Measurements from ENCODE around the gene SLC15A4.
"Not testable (repeated sequence)": the region's sequence is repeated elsewhere in the genome, so short reads cannot be mapped to it uniquely, and the experiment has no call there.

The SLC15A4 gene

DNA sequence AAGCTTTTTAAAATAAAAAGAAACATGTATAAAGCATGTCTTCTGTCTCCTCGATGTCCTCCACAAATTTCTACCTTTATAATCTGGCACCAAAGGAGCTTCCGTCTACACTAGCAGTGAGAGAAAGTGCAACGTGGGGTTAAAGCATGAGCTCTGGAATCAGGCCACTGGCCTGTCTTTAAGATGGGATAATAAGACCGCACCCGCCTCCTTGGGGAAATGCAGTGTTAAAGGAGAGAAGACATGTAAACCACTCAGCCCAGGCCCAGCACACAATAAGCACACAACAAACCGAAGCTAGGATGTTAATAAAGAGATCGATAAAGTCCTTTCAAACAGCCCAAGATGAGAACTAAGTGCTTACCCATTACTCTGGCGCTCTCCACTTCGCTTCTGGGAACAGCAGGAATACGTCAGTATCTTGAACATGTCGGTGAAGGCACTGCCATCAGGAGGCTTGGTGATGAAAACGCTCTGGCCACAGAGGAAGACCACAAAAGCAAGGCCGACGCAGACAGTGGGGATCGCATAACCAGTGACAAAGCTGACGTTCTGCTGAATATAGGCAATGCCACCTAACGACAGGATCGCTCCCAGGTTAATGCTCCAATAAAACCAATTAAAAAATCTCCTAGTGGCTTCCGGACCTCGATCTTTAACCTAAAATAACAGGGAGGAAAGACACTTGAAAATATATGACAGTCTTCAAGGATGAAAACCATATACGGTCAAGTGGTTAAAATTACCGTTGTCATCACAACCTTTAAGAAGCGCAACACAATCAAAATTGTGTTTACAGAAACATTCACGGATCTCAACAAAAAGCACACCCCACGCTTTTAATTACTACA is 9.1 kb downstream of the SLC15A4 start:
- DNase-seq (ENCODE audit: low read depth, low spot score): no peak

DNA sequence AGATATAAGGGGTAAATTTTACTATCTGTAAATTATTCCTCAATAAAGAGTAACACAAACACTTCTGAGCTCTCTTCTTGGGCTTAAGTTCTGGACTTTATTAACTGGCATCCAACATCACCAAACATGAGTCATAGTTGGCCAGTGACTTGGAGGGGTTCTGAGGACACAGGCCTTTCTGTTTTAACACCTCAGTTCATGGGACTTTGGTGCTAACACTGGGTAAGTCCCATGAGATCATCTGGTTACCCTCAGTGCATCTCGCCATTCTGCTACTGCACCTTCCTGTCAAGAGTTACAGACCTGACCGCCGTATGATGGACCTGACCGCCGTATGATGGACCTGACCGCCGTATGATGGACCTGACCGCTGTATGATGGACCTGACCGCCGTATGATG is 9.9 kb downstream of the SLC15A4 start:
- no peak for DNase-seq (ENCODE audit: low read depth, low spot score)

DNA sequence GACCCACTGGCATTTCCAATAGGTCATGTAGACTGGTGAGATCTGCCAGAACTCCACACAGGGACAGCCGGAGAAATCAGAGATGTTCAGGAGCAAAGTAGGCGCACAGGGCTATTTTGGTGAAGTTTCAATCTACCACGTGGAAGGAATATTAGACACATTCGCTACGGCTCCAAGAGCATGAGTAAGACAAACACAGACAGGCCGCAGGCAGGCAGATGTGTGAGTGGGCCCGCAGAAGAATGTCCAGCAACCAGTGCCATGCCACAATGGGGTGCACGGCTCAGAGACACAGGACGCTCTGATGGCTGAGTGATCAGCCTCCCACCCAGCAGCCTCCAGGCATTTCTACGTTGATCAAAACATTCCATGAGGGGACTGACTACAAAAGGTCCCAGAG is 10.4 kb downstream of the SLC15A4 start:
- no peak for DNase-seq (ENCODE audit: low read depth, low spot score)

DNA sequence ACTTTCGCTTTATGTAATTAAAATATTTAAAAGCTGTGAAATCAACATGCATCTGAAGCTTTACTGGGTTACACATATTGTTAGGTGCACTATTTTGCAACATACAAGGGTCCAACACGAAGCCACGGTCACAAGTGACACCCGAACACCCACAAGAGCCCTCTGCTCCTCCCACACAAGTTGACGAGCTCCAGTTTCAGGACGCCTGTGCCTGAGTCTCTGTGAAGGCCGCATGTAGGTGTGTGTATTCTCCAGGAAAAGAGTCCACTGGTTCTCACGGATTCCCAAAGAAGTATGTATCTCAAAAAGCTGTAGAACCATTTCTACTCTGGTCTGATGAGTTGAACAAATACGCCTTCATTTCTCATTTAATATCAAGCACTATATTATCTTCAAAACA is 12.0 kb downstream of the SLC15A4 start:
- DNase-seq (ENCODE audit: low read depth, low spot score): no peak

DNA sequence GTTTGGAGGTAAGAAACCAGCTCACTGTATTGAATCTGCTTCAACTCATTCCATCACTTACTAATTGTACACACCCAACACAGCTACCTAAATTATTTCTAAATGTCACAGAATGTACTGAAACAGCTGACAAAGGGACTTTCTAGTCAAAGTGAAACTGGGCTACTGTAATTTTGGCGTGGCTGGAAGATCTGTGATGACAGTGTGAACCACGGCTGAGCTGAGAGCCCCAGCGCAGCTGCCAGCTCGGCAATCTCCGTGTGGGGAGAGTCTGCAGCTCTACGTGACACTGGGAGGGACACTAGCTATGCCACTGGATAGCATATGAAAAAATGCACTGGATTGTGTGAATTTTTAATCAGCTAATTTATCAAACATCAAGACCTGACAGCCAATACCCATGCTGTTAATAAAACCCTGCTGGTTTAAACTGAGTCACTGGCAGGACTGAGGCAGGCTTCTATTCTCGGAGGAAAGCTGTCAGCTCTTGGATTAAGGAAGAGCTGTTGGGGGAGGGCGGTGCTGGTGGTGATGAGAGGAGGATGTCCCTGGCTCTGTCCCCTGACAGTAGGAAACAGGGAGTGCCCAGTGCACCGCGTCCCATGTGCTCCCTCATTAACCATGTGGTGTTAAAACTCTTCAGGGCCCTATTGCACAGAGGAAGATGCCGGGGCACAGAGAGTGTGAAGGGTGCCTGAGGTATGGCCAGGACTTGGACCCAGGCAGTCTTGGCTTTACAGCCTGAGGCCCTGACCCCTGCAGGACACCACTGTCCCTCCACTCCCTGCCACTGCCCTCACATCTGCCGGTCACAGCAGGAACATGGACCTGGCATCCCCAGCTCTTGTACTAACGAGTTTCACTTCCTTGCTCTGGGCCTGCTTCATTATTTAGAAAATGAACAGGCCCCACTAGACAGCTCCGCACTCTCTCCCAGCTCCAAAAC is 13.3 kb downstream of the SLC15A4 start:
- DNase-seq (ENCODE audit: low read depth, low spot score): no peak

DNA sequence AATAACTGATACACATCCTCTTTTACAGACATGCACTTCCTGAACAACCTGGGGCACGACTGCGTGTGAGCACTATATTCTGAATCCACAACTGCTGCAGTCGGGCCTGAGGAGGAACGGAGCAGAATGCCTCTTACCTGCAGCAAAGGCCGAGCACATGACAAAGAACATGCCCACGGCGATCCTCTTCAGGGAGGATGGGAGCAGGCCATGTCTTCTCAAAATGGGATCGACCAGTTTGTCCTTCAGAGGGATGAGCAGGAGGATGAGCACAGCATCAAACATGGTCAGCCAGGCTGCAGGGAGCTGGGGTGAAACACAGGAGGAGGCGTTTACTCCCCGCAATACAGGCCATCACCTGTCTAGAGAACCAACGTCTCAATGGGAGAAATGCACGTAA is 15.1 kb downstream of the SLC15A4 start:
- DNase-seq (ENCODE audit: low read depth, low spot score): no peak

DNA sequence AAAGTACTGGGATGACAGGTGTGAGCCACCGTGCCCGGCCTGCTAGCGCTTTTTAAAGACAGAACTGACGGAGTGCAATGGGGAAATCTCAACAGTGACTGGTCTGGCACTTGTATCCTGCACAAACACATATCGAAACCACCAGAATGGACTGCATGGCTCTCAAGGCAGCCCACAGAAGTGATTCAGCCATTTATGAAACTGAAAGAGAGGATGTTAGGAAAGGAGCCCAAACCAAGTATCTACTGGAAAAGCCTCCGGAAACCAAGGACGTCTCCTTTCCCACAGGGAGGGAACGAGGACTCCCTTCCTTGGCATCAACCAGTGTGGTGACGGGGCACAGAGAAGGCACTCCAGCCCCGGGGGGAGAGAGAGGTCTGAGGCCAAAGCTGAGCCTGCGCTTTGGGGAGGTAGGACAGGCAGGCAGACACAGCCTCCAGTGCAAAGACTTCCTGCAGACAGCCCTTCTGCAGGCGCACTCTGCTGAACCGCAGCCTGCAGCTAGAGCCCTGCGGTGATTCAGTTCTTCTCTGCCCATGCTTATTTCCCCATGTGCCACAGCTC is 16.5 kb downstream of the SLC15A4 start:
- no peak for DNase-seq (ENCODE audit: low read depth, low spot score)

DNA sequence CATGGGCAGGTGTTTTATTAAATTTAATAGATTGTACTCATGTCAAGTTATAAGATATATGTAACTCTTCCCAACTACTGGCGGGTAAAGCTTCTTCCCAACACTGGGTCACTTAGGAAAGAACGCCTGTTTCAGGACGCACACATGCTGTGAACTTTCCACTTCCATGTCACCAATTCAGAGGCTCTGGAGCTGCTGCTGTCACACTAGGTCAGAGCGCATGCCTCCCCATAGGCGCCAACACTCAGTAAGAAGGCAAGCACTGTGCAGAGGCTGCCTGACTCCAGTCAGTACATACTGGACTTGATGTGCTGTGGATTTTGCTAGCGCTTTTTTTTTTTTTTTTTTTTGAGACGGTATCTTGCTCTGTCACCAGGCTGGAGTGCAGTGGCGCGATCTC is 17.2 kb downstream of the SLC15A4 start:
- no peak for DNase-seq (ENCODE audit: low read depth, low spot score)

DNA sequence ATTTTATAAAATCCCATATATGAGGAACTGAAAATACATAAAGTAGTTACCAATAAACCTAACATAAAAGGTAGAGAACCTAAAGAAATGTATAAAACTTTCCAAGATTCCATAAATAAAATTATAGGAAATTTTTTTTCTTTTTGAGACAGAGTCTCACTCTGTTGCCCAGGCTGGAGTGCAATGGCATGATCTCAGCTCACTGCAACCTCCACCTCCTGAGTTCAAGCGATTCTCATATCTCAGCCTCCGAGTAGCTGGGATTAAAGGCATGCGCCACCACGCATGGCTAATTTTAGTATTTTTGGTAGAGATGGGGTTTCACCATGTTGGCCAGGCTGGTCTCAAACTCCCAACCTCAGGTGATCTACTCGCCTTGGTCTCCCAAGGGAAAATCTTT is 18.4 kb downstream of the SLC15A4 start:
- DNase-seq (ENCODE audit: low read depth, low spot score): not testable (repeated sequence)

DNA sequence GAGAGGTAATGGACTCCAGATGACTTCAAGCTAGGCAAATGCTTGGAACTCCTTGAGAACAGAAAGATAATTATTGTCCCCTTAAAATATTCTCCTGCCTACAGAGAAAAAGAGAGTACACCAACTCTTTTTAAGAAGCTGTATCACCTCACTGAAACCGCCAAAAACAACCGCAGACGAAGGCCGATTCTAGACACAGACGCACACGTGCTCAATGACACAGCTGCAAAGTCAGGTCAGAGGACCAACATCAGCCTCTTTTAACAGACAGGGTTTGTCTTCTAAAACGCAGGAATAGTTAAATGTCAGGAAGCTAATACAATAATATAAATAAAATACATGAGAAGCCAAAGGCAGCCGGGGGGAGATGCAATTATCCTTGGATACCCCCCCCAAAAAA is 19.0 kb downstream of the SLC15A4 start:
- no peak for DNase-seq (ENCODE audit: low read depth, low spot score)

DNA sequence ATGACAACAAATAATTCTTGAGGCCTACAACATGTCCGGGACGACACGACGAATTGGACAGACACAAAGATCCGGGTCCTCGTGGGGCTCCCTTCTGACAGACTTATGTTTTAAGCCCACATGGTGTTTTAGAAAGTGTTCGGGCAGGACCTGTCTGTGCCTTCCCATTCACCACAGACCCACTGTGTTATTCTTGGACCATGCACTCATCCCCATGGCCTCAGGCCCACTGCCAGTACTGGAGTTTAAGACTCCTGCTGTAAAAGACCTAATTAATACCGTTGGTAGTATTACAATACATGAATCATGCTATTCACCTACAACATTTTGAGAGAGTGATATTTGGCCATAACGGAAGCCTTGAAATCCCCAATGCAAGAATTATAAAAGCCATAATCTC is 20.0 kb downstream of the SLC15A4 start:
- DNase-seq (ENCODE audit: low read depth, low spot score): no peak

DNA sequence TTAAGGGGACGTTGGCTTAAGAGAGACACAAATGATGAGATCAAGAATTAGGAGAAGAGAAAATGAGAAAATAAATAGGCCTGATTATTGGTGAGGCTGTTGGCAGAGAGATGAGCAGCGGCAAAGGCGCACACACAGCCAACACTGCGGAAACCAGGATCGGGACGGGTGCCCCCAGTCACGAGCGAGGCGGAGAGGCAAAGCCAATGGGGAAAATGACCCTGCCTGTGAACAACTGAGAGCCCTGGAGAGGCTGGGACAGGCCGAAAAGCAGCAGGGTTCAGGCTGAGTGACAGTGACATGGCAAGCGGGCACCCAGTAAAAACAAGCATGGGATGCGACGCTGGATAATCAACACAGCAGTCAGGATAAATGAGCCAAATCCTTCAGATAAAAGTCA is 21.0 kb downstream of the SLC15A4 start:
- no peak for DNase-seq (ENCODE audit: low read depth, low spot score)

DNA sequence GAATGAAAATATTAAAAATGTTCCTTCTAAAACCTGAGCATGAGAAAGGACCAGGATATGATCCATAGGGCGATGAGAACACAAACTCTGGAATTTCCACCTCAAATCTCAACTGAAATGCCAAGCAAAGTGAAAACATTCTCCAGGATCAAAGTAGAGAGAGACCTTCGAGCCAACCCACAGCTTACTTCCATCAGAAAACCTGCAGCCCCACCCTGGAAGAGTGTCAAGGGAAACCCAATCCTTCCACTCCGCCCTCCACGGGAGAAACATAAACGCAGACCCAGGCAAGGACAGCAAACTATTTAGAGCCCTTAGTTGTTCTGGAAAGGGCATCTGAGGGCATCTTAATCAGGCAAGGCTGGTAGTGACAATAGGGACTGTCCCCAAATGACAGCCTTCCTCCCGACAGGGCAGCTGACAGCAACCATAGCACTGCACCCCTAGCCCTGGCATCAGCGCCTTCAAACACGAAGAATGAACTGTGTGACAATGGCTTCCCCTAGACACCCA is 21.8 kb downstream of the SLC15A4 start:
- DNase-seq (ENCODE audit: low read depth, low spot score): no peak

DNA sequence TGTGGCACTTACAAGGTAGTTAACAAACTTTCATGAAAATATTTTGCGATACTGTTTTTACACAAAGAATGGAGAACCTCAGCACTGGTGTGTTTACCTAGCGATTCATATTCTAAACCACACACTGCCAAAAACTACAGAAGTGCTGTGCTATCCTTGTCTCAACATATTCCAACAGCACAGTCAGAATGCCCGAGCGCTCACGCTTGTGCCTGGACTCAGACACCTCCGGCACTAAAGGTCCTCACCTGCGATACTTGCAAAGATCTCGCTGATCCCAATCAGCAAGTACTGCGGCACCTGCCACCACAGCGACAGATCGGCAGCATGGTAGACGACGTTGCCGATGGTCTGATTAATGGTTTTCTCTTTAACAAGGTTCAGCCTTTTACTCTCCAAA is 23.2 kb downstream of the SLC15A4 start:
- no peak for DNase-seq (ENCODE audit: low read depth, low spot score)

DNA sequence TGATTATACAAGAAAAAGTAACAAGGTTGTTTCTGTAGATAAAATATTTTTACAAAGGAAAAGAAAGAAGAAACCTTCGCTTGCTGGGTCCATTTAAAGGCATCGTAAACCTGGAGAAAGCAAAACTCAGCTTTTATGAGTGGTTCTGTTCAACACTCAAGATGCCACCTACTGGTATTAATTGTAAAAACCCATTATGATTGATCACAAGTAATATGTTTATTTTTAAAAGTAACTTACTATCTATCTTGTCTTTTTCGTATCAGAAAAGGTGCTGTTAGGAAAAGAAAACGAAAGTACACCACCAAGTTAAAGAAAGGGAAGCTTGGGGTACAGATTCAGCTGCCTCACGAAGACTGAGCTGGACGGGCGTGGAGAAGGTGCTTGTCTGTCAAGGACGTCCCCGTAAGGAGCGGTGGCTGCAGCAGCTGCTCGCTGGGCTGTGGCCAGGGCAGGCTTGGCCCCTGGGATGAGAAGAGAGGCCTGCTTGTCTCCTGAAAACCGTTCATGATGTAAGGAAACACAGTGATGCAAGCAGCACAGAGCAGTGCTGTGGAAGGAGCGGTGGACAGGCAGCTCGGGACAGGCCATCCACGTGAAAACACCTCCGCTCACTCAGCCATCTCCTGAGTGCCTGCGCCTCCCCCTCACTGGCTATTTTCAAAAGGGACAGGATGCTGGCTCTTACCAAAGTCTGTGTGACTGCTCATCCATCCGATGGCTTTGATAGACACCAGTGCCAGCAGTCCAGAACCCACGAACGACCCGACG is 25.0 kb downstream of the SLC15A4 start:
- no peak for DNase-seq (ENCODE audit: low read depth, low spot score)

DNA sequence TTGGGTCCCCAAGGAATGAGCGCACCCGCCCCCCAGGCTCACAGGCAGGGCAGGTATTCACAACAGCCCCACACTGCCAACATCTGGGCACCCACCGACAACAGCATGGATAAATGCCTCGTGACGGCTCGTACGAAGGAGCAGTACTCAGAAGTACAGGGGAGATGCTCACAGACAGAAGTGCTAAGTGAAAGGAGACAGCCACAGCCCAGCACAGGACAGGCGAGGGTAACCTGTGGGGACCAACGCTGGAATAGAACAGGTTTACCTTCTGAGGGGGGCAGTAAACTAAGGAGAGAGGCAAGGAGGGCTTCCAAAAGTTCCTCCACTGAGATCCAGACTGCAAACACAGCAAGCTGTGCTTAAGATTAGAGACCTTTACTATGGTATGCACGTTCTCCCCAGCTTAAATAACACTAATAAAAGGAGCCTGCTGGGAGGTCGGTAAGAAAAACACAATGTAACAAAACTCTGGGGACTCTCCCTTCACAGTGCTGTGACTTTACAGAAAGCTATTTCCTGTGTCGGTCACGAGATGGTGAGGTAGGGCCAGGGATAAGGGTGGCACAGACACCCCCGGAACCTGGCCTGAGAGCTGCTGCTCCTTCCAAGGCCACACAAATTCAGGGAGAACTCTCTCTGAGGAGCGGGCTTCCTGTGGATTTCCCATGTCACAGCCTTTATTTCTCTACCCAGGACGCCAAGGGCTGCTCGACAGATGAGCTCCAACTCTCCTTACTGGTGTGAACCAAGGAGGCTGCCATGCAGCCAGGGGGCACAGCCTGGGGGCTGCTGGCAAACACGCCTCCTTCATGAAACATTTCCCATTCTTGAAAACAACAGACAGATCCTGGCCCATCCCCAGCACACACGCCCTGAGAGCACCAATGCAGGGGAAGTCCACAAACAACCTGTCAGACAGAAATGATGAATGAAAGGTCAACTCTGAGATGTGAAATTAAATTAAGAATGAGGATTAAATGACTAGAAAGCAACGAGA is 26.3 kb downstream of the SLC15A4 start:
- no peak for DNase-seq (ENCODE audit: low read depth, low spot score)

DNA sequence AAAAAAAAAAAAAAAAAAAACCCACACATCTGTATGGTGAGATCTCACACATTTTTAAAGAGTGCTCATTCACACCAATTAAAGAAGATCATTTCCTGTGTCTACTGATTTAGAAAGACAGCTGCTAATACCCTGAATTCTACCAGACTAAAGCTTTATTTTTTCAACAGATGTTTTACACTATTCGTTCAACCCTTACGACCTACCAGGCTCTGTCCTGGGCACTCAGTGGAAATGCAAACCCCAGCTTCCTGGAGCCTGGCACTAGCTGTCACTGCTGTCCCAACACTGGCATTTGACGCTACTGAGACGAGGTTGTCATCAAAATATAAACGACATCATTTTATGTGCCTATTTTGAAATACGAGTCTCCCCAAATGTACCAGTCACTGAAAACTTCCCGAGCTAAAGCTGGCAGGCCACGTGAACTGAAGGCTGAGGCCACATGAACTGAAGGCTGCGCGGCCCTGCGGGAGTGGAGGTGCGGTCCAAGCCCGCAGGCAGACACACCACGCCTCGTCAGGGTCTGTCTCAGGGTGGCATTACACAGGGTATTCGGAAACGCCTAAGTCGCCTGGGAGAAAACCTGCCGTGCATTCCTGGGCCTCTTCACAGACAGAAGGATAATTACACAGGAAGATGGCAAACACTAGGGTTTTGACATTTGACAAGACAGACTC is 27.2 kb downstream of the SLC15A4 start:
- DNase-seq (ENCODE audit: low read depth, low spot score): no peak

DNA sequence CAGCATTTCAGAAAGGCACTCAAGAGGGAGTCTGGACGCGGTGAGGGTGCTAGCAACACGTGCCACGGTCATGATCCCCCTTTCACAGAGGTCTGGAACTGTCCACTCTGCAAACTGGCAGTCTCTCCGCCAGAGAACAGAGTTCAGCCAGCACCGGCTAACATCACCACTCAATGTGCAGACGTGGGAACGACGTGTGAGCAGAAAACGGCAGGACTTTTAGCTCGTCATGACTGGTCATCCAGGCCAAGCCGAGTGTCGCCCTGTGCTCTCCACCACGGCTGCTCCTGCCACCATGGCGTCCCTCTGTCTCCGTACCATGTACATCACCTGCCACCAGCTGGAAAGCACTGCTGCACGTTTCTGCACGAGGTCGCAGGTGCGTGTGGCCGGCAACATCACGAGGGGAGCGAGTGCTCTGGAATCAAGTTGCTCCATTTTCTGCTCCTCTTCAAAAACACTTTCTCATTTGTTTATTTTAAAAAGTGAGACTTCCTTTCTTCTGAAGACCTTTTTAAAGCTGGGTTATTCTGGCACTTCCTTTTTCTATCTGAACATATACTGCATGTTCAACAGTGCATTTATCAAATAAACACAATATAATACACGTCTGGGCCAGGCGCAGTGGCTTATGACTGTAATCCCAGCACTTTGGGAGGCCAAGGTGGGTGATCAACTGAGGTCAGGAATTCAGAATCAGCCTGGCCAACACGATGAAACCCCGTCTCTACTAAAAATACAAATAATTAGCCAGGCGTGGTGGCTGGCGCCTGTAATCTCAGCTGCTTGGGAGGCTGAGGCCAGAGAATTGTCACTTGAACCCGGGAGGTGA is 28.0 kb downstream of the SLC15A4 start:
- DNase-seq (ENCODE audit: low read depth, low spot score): no peak
